ENCODE data around the gene CBX8.
"Not testable (repeated sequence)": the region's sequence is repeated elsewhere in the genome, so short reads cannot be mapped to it uniquely, and the experiment has no call there.

CBX8 gene

GRCh38 chr17:79781012-79781650 lies 15.7 kb downstream of the CBX8 start:
- no peak for DNase-seq (ENCODE audit: low read depth in 3 of 3, low spot score in 1 of 3)

- no peak for DNase-seq (ENCODE audit: low read depth in 3 of 3, low spot score in 1 of 3)
Observed at GRCh38 chr17:79779661-79780365, 17.1 kb downstream of the CBX8 start.

GRCh38 chr17:79779084-79779529 lies 17.8 kb downstream of the CBX8 start:
- DNase-seq (ENCODE audit: low read depth in 3 of 3, low spot score in 1 of 3): no peak

GRCh38 chr17:79778504-79779083 lies 18.3 kb downstream of the CBX8 start:
- DNase-seq (ENCODE audit: low read depth in 3 of 3, low spot score in 1 of 3): no peak

GRCh38 chr17:79777894-79778503 lies 18.9 kb downstream of the CBX8 start, which contains the start of gene CBX2:
Gene CBX2 (plus strand): TSS chr17:79778148. CDS start chr17:79778236, 88 bp downstream.
- DNase-seq (ENCODE audit: low read depth in 3 of 3, low spot score in 1 of 3): peak; percentile 52 to 78 (median 74)

- no peak for DNase-seq (ENCODE audit: low read depth in 3 of 3, low spot score in 1 of 3)
Observed at GRCh38 chr17:79777120-79777893, 19.6 kb downstream of the CBX8 start.

- no peak for DNase-seq (ENCODE audit: low read depth in 3 of 3, low spot score in 1 of 3)
Observed at GRCh38 chr17:79776376-79777119, 20.3 kb downstream of the CBX8 start.

GRCh38 chr17:79775632-79776031 lies 21.2 kb downstream of the CBX8 start:
- no peak for DNase-seq (ENCODE audit: low read depth in 3 of 3, low spot score in 1 of 3)

- DNase-seq (ENCODE audit: low read depth in 3 of 3, low spot score in 1 of 3): no peak
Observed at GRCh38 chr17:79774561-79774975, 22.3 kb downstream of the CBX8 start.

- not testable (repeated sequence) for DNase-seq (ENCODE audit: low read depth in 3 of 3, low spot score in 1 of 3)
Observed at GRCh38 chr17:79772726-79773125, 24.2 kb downstream of the CBX8 start.

- no peak for DNase-seq (ENCODE audit: low read depth in 3 of 3, low spot score in 1 of 3)
Observed at GRCh38 chr17:79771276-79771675, 25.6 kb downstream of the CBX8 start.

GRCh38 chr17:79769570-79770506 lies 27.0 kb downstream of the CBX8 start:
- no peak for DNase-seq (ENCODE audit: low read depth in 3 of 3, low spot score in 1 of 3)

GRCh38 chr17:79765708-79766107 lies 31.2 kb downstream of the CBX8 start:
- no peak for DNase-seq (ENCODE audit: low read depth in 3 of 3, low spot score in 1 of 3)

GRCh38 chr17:79761894-79762589 lies 34.8 kb downstream of the CBX8 start:
- no peak for DNase-seq (ENCODE audit: low read depth in 3 of 3, low spot score in 1 of 3)

GRCh38 chr17:79760197-79760906 lies 36.5 kb downstream of the CBX8 start:
- no peak for DNase-seq (ENCODE audit: low read depth in 3 of 3, low spot score in 1 of 3)

- no peak for DNase-seq (ENCODE audit: low read depth in 3 of 3, low spot score in 1 of 3)
Observed at GRCh38 chr17:79758271-79758670, 38.6 kb downstream of the CBX8 start.

- DNase-seq (ENCODE audit: low read depth in 3 of 3, low spot score in 1 of 3): no peak
Observed at GRCh38 chr17:79757140-79757745, 39.6 kb downstream of the CBX8 start.

- no peak for DNase-seq (ENCODE audit: low read depth in 3 of 3, low spot score in 1 of 3)
Observed at GRCh38 chr17:79755591-79755990, 41.3 kb downstream of the CBX8 start.

All from stimulated activated CD4-positive, alpha-beta T cell treated with anti-CD3 and anti-CD28 coated beads, TNF-alpha, amount 100 ng/mL, for 1 hour (primary cell).